Stimulated activated naive B cell treated with anti-CD40 and anti-IgM and Interleukin-4, amounts not matched to agents 10 μg/mL and 1 μg/mL and 100 μg/mL, for 72 hours (primary cell): Measurements from ENCODE around the gene RASGEF1B.

Experiments used
- ATAC-seq, 2 donors: fragments of 150-1000 bp; cut with Tn5 transposase; replicated peaks; 2 replicates each; pipeline ENCODE4 v1.10.0; 2021; ENCODE audit warnings: moderate library complexity in 1 of 2
- DNase-seq: peaks from one replicate; pipeline ENCODE4 v3.0.0; 2021
- H3K27ac Mint-ChIP-seq: one replicate; pipeline ENCODE4 v1.8.0; 2022; ENCODE audit warnings: mild to moderate bottlenecking, mixed read lengths
- H3K27me3 Mint-ChIP-seq, 2 donors: one replicate each; pipeline ENCODE4 v1.8.0; 2022; ENCODE audit warnings: mixed read lengths in 2 of 2
- H3K36me3 Mint-ChIP-seq, 2 donors: one replicate each; pipeline ENCODE4 v1.8.0; 2022; ENCODE audit warnings: mixed read lengths in 2 of 2, mild to moderate bottlenecking in 1 of 2
- H3K4me1 Mint-ChIP-seq, 2 donors: one replicate each; pipeline ENCODE4 v1.8.0; 2022; ENCODE audit warnings: mixed read lengths in 2 of 2, mild to moderate bottlenecking in 1 of 2
- H3K4me3 Mint-ChIP-seq, 2 donors: one replicate each; pipeline ENCODE4 v1.8.0; 2022; ENCODE audit warnings: mild to moderate bottlenecking in 2 of 2, mixed read lengths in 2 of 2, moderate library complexity in 1 of 2
- H3K9me3 Mint-ChIP-seq, 2 donors: one replicate each; pipeline ENCODE4 v1.8.0; 2022; ENCODE audit warnings: mixed read lengths in 2 of 2, mild to moderate bottlenecking in 1 of 2

The RASGEF1B gene

DNA sequence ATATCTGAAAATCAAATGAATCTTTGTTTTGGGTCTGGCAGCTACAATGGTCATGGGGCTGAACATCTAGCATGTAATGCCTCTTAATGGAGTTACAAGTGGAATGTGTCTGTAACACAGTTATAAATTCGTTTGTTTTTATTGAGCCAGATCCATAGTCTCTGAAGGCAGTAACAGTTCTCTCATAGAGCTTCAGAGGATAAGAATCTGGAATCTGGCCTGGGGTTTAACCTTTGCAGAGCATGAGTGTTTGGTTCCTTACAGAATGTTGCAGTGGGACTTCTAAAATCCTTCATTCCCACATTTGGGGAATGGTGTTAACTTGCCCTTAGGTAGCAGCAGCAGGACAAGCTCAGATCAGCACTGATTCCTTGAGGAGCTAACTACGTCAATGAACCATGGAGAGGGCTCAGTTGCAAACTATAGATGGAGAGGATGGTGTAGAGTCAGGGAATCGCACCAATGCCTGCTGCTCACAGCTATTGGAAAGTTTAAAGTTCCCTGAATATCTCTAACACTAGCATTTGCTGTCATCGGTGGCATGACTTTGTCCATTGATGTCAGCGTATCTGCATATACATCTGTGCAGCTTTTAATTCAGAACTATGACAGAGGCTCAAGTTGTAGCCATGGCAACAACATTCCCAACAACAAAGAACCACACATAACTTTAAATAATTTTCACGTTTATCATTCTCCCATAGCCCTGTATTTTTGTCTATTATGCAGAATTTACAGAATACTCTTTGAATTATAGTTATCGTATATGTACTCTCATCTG is 72.2 kb downstream of the RASGEF1B start:
- Mint-ChIP-seq H3K27ac (no peak overlapping the region), H3K9me3 (no peaks in the 10 kb centered on the region), H3K36me3 (no peaks in the 10 kb centered on the region), H3K4me1 (no peaks in the 10 kb centered on the region), H3K4me3 (no peak overlapping the region), H3K27me3 (peaks cover 0 to 12% of the 10 kb centered on the region in 2 donors)
- no peak for DNase-seq
- no peak for ATAC-seq

DNA sequence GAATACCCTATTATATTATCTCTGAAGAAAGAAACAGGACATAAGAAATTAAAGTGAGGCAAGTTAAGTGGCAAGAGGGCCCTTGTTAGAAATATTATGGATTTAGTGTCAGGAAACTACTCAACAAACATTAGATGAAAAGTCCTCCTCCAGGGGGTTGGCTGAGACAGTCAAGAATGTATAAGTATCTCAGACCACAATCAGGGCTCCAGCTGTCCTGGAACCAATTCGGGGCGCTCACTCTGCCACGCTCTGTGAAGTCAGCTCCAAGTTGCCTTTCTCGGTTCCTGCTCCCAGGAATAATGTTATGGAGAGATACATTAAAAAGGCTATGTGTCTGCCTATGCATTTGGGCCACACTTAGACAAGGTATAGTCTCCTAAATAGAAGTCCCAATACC is 73.3 kb downstream of the RASGEF1B start:
- Mint-ChIP-seq H3K4me1 (no peaks in the 10 kb centered on the region), H3K27me3 (peaks cover 0 to 6% of the 10 kb centered on the region in 2 donors), H3K27ac (no peak overlapping the region), H3K9me3 (no peaks in the 10 kb centered on the region), H3K36me3 (no peaks in the 10 kb centered on the region), H3K4me3 (no peak overlapping the region)
- no peak for DNase-seq
- ATAC-seq = no peak

DNA sequence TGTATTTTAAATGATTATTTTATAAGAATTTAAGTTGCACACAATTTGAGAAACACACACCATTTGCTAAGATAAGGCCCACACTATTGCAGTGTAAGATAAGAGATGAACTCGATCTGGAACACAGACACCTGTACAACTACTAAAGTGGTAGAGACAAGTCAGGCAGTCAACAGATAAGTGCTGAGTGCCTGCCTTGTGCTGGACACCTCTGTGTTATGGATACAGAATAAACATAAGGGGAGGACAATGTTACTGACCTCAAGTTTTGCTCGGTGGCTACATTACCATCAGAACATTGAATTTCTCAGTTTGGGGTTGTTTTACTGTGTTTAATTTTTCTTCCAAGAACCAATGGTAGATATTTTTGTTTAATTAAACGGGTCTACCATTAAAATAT is 74.1 kb downstream of the RASGEF1B start:
- ATAC-seq (no peak), DNase-seq (no peak)
- Mint-ChIP-seq H3K9me3 (no peaks in the 10 kb centered on the region), H3K27me3 (peaks cover 0 to 5% of the 10 kb centered on the region in 2 donors), H3K36me3 (no peaks in the 10 kb centered on the region), H3K4me1 (no peaks in the 10 kb centered on the region), H3K4me3 (no peak overlapping the region), H3K27ac (no peak overlapping the region)

DNA sequence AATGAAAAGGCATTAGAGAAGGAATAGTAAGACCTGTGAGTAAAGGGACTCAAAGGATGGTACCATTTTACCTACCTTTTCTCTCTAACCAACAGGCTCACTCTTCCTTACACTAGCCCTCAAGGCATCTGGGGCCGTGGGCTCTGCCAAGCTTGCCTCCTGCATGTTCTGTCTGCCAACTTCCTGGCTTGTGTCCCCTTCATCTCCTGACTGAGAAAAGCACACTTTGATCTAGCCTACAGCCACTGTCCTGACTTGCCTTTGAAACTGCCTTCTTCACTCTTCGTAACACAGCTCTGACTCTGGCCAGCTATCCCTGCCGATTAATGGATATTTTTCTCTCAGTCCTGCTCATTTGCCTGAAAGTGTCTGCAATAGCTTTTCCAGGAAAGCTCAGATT is 76.5 kb downstream of the RASGEF1B start:
- ATAC-seq (no peak), DNase-seq (no peak)
- Mint-ChIP-seq H3K4me3 (no peak overlapping the region), H3K27me3 (no peaks in the 10 kb centered on the region), H3K36me3 (no peaks in the 10 kb centered on the region), H3K4me1 (no peaks in the 10 kb centered on the region), H3K9me3 (no peaks in the 10 kb centered on the region), H3K27ac (no peak overlapping the region)

DNA sequence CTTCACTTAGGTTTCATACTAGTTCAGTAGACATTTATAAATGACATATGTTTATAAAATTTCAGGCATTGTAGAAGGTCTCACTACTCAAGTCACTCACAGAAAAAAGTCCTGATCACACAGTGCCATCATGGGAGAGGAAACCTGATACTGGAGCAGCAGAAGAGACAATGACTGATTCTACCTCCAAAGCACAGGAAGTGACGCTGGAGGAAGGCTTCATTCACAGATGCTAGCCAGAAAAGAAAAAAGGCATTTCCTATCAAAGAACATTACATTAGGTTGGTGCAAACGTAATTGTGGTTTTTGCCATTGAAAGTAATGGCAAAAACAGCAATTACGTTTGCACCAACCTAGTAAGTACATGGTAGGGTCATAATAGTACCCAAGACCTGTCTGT is 79.5 kb downstream of the RASGEF1B start:
- Mint-ChIP-seq H3K9me3 (peaks cover 0 to 4% of the 10 kb centered on the region in 2 donors), H3K36me3 (no peaks in the 10 kb centered on the region), H3K4me1 (no peaks in the 10 kb centered on the region), H3K27me3 (no peaks in the 10 kb centered on the region), H3K4me3 (no peak overlapping the region), H3K27ac (no peak overlapping the region)
- no peak for ATAC-seq
- no peak for DNase-seq

DNA sequence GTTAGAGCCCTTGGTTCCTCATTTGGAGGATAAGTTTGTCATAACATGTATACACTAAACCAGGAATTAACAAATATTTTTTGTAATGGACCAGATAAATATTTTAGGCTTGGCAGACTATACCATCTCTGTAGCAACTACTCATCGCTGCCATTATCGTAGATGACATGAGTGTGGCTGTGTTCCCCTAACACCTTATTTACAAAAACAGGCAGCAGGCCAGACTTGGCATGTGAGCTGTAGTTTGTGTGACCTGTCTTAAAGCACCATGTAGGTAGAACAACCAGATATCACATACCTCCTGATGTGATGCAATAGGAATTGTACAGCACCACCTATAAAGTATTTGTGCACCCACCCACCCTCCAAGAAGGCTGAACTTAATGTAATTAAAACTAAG is 82.0 kb downstream of the RASGEF1B start:
- Mint-ChIP-seq H3K4me1 (no peaks in the 10 kb centered on the region), H3K27ac (no peak overlapping the region), H3K36me3 (peaks cover 0 to 2% of the 10 kb centered on the region in 2 donors), H3K27me3 (peaks cover 5 to 8% of the 10 kb centered on the region in 2 donors), H3K4me3 (no peak overlapping the region), H3K9me3 (peaks cover 3 to 8% of the 10 kb centered on the region in 2 donors)
- DNase-seq (no peak), ATAC-seq (no peak)

DNA sequence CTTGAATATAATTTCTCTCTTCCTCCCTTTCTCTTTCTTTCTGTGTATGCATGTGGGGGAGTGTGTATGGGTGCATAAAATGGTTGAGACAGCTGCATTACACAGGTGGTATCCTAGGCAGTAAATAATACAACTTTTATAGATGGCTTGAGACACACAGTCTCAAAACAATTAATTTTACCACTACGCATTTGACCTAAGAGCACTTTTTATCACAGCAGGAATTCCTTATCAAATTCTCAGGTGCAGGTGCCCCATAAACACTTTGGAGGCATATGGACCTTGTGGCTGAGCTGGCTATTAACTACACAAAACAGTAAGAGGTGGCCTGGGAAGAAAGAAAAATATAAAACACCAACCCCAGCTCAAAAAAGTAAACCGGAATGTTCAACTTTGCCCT is 91.3 kb downstream of the RASGEF1B start:
- ATAC-seq = no peak
- peaks cover 23 to 25% of the 10 kb centered on the region in 2 donors for H3K27me3 Mint-ChIP-seq
- H3K36me3 Mint-ChIP-seq = no peaks in the 10 kb centered on the region
- H3K27ac Mint-ChIP-seq = no peak overlapping the region
- no peak overlapping the region for H3K4me3 Mint-ChIP-seq
- H3K4me1 Mint-ChIP-seq = no peaks in the 10 kb centered on the region
- no peak for DNase-seq
- no peaks in the 10 kb centered on the region for H3K9me3 Mint-ChIP-seq

DNA sequence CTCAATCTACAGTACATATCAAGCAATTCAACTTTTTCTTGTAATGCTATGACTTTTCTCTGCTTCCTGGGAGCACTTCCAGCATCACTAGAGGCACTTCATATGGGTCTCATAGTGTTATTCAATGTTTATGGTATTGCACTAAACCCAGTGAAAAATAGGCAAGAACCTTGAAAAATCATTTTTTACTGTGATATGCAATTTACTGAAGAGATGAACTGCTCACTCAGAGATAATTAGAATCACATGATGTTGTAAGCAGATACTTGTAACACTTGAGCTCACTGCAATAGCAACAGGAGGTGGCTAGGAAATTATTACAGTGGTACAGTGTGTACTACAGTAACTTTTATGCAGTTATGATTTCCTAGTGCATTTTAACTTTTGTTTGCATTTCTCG is 93.3 kb downstream of the RASGEF1B start:
- Mint-ChIP-seq H3K36me3 (no peaks in the 10 kb centered on the region), H3K4me3 (no peak overlapping the region), H3K9me3 (no peaks in the 10 kb centered on the region), H3K4me1 (peaks cover 0 to 7% of the 10 kb centered on the region in 2 donors), H3K27me3 (peaks cover 13 to 15% of the 10 kb centered on the region in 2 donors), H3K27ac (no peak overlapping the region)
- ATAC-seq (no peak), DNase-seq (no peak)

DNA sequence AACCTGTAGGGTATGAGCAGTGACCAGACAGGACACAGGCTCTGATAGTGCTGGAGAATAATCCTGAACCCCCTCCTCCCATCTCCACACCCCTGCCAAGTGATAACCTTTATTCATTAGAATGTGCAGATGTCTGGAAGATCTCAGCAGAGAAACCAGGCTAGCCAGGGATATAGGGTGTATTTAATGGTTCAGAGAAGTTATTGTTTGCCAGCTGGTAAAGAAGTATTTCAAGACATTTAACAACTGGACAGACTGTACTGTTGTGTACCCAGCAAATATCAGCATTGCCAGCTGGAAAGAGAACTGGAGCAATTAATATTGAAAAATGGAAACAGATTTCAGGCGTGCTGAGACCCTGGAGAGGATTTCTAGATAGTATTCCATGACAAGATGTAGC is 94.5 kb downstream of the RASGEF1B start:
- Mint-ChIP-seq H3K9me3 (no peaks in the 10 kb centered on the region), H3K27me3 (peaks cover 14 to 16% of the 10 kb centered on the region in 2 donors), H3K36me3 (no peaks in the 10 kb centered on the region), H3K4me3 (no peak overlapping the region), H3K27ac (no peak overlapping the region), H3K4me1 (peaks cover 0 to 7% of the 10 kb centered on the region in 2 donors)
- DNase-seq (no peak), ATAC-seq (no peak)

DNA sequence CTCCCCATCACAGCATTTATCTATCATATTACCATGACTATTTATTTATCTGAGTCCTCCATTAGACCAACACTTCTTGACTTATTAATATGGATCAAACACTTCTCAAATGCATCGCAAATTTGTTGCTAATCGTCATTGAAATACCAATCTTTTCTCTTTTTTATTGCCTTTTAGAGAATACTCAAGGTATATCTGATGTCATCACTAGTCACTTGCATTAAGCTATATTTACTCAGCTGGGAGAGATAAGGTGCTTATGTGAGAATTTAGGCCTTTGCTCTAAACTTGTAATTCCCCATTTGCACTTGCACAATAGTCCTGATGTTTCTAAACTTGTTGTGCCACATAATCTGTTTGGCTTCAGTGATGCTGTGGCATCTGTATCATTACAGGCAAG is 95.0 kb downstream of the RASGEF1B start:
- no peak for ATAC-seq

More for the DNA sequence above, 95.0 kb downstream of the RASGEF1B start:
- no peaks in the 10 kb centered on the region for H3K9me3 Mint-ChIP-seq
- H3K4me1 Mint-ChIP-seq = peaks cover 0 to 7% of the 10 kb centered on the region in 2 donors
- H3K4me3 Mint-ChIP-seq = no peak overlapping the region
- no peaks in the 10 kb centered on the region for H3K36me3 Mint-ChIP-seq
- no peak overlapping the region for H3K27ac Mint-ChIP-seq
- DNase-seq = no peak
- H3K27me3 Mint-ChIP-seq = peaks cover 15 to 16% of the 10 kb centered on the region in 2 donors
